Activated T-helper 1 cell treated with anti-CD3 and anti-CD28 coated beads, Interleukin-2, amount 50 U/mL, for 16 hours (primary cell): ENCODE measurements around the gene FGF22.
A peak's percentile ranks its signal among the peaks of the same experiment; 100 is the strongest.
"Not testable (repeated sequence)": the region's sequence is repeated elsewhere in the genome, so short reads cannot be mapped to it uniquely, and the experiment has no call there.

Source experiments
- DNase-seq, 2 donors: peaks; one replicate each; pipeline ENCODE4 v3.0.0-alpha.2; 2020; ENCODE audit warnings: low read depth in 1 of 2, low spot score in 1 of 2

FGF22 gene

GRCh38 chr19:621819-622218 lies 17.9 kb upstream of the FGF22 start:
- DNase-seq = no peak

- no peak for DNase-seq
Observed at GRCh38 chr19:622666-623065, 17.0 kb upstream of the FGF22 start.

- DNase-seq = no peak
Observed at GRCh38 chr19:623175-623916, 16.3 kb upstream of the FGF22 start.

GRCh38 chr19:623974-624373 lies 15.7 kb upstream of the FGF22 start:
- no peak for DNase-seq

GRCh38 chr19:624433-625109 lies 15.1 kb upstream of the FGF22 start:
- no peak for DNase-seq

- DNase-seq = no peak
Observed at GRCh38 chr19:625257-625656, 14.4 kb upstream of the FGF22 start.

- DNase-seq = not testable (repeated sequence)
Observed at GRCh38 chr19:626566-626965, 13.1 kb upstream of the FGF22 start.

GRCh38 chr19:628168-628567 lies 11.5 kb upstream of the FGF22 start:
- DNase-seq = no peak

GRCh38 chr19:629515-629914 lies 10.2 kb upstream of the FGF22 start:
- DNase-seq = not testable (repeated sequence)

- no peak for DNase-seq
Observed at GRCh38 chr19:629961-630714, 9.5 kb upstream of the FGF22 start.

GRCh38 chr19:632579-633067 lies 7.1 kb upstream of the FGF22 start:
- no peak for DNase-seq

GRCh38 chr19:633068-633785 lies 6.5 kb upstream of the FGF22 start, which contains the start of gene POLRMT:
Gene POLRMT, minus strand, starts transcription at chr19:633537. Its CDS starts 25 bp downstream, at chr19:633512.
- DNase-seq = peak; percentile 91 to 94

- DNase-seq = no peak
Observed at GRCh38 chr19:633786-634639, 5.7 kb upstream of the FGF22 start.

- DNase-seq = no peak
Observed at GRCh38 chr19:634975-635652, 4.6 kb upstream of the FGF22 start.

- DNase-seq = no peak
Observed at GRCh38 chr19:638906-639252, 800 bp upstream of the FGF22 start.

GRCh38 chr19:640161-640558 lies 481 bp downstream of the FGF22 start:
- DNase-seq = no peak

GRCh38 chr19:640606-641189 lies 1.0 kb downstream of the FGF22 start:
- DNase-seq = no peak

GRCh38 chr19:641702-642101 lies 2.0 kb downstream of the FGF22 start:
- no peak for DNase-seq
